ENCODE measurements around the gene KCNJ16. TPM values are rescaled to one million over a fixed set of nuclear protein-coding genes. Genes with fewer than 3 reads are reported as not detected.

KCNJ16 gene
- total RNA-seq, 4 donors from 2014 or later = 1.00 TPM; not detected in 3

- intact Hi-C loops (cut with DNase I; ENCODE audit: low total_unique reads) = no loop called here
- H3K27ac ChIP-seq = no peak overlapping the region
Observed at GRCh38 chr17:70114405-70114804, 39.4 kb downstream of the KCNJ16 start.

GRCh38 chr17:70115126-70115525, 40.1 kb downstream of the KCNJ16 start:
- no peak for DNase-seq
- Histone ChIP-seq H3K27me3 (no peaks in the 10 kb centered on the region), H3K27ac (no peak overlapping the region), H3K36me3 (no peaks in the 10 kb centered on the region), H3K4me3 (no peak overlapping the region), H3K4me1 (peaks cover 7% of the 10 kb centered on the region in 2 donors), H3K9me3 (no peaks in the 10 kb centered on the region)
- in situ Hi-C loops (cut with MboI; ENCODE audit: low sequenced_read_pairs in 4 of 4) = no loop called here
- no peak for TF ChIP-seq CTCF (IDR thresholded peaks at IDR 0.05 in 4 of 5, conservative IDR thresholded peaks at IDR 0.05 in 1 of 5)
- no peak for ATAC-seq
- intact Hi-C loops (cut with DNase I; ENCODE audit: low total_unique reads) = no loop called here

More at GRCh38 chr17:70114405-70114804, 39.4 kb downstream of the KCNJ16 start:
- Histone ChIP-seq H3K9me3 (no peaks in the 10 kb centered on the region), H3K4me1 (peaks cover 13 to 14% of the 10 kb centered on the region in 2 donors), H3K27me3 (no peaks in the 10 kb centered on the region), H3K4me3 (no peak overlapping the region), H3K36me3 (no peaks in the 10 kb centered on the region)
- DNase-seq (no peak), ATAC-seq (no peak)
- TF ChIP-seq POLR2A (IDR thresholded peaks at IDR 0.05) (no peak), CTCF (IDR thresholded peaks at IDR 0.05 in 4 of 5, conservative IDR thresholded peaks at IDR 0.05 in 1 of 5) (no peak)
- in situ Hi-C loops (cut with MboI; ENCODE audit: low sequenced_read_pairs in 4 of 4) = no loop called here

GRCh38 chr17:70116919-70117318, 41.9 kb downstream of the KCNJ16 start:
- Histone ChIP-seq H3K4me3 (no peak overlapping the region), H3K27ac (no peak overlapping the region), H3K36me3 (no peaks in the 10 kb centered on the region), H3K9me3 (no peaks in the 10 kb centered on the region), H3K27me3 (no peaks in the 10 kb centered on the region), H3K4me1 (peaks cover 7% of the 10 kb centered on the region in 2 donors)
- in situ Hi-C loops (cut with MboI; ENCODE audit: low sequenced_read_pairs in 4 of 4) (no loop called here), intact Hi-C loops (cut with DNase I; ENCODE audit: low total_unique reads) (no loop called here)
- no peak for DNase-seq
- ATAC-seq = no peak
- TF ChIP-seq CTCF (IDR thresholded peaks at IDR 0.05 in 4 of 5, conservative IDR thresholded peaks at IDR 0.05 in 1 of 5) (no peak), POLR2A (IDR thresholded peaks at IDR 0.05) (no peak)

GRCh38 chr17:70119545-70119944, 44.5 kb downstream of the KCNJ16 start:
- intact Hi-C loops (cut with DNase I; ENCODE audit: low total_unique reads) = no loop called here
- Histone ChIP-seq H3K27ac (no peak overlapping the region), H3K4me3 (no peak overlapping the region), H3K9me3 (no peaks in the 10 kb centered on the region), H3K4me1 (peaks cover under 1 to 1% of the 10 kb centered on the region in 2 donors), H3K27me3 (no peaks in the 10 kb centered on the region), H3K36me3 (no peaks in the 10 kb centered on the region)
- TF ChIP-seq CTCF (IDR thresholded peaks at IDR 0.05 in 4 of 5, conservative IDR thresholded peaks at IDR 0.05 in 1 of 5) = no peak
- TF ChIP-seq POLR2A (IDR thresholded peaks at IDR 0.05) = no peak
- DNase-seq (no peak), ATAC-seq (no peak)
- in situ Hi-C loops (cut with MboI; ENCODE audit: low sequenced_read_pairs in 4 of 4) = no loop called here

- H3K36me3 ChIP-seq = no peaks in the 10 kb centered on the region
- DNase-seq (no peak), ATAC-seq (no peak)
- no peaks in the 10 kb centered on the region for H3K4me1 ChIP-seq
- TF ChIP-seq POLR2A (IDR thresholded peaks at IDR 0.05) (no peak), CTCF (IDR thresholded peaks at IDR 0.05 in 4 of 5, conservative IDR thresholded peaks at IDR 0.05 in 1 of 5) (no peak)
- no peaks in the 10 kb centered on the region for H3K9me3 ChIP-seq
- H3K27ac ChIP-seq = no peak overlapping the region
- intact Hi-C loops (cut with DNase I; ENCODE audit: low total_unique reads) = no loop called here
- H3K4me3 ChIP-seq = no peak overlapping the region
- in situ Hi-C loops (cut with MboI; ENCODE audit: low sequenced_read_pairs in 4 of 4) = no loop called here
- H3K27me3 ChIP-seq = no peaks in the 10 kb centered on the region
Observed at GRCh38 chr17:70119983-70120382, 45.0 kb downstream of the KCNJ16 start.

All from gastrocnemius medialis (tissue), 4 donors.